Upper lobe of left lung (tissue), 4 donors: ENCODE measurements around the gene CENPF.

Experiments
- EP300 ChIP-seq, 4 donors: sonication (generic); formaldehyde crosslinking; IDR thresholded peaks; one replicate each; pipeline ENCODE4 v1.5.1; 2017; ENCODE audit warnings: antibody characterized with exemption in 4 of 4, control low read depth in 2 of 4
- TF ChIP-seq, protein P1 (sequence below), 6 experiments: fragments of 450-650 bp in 4 of 6; fragments of 200-600 bp in 2 of 6; sonication (generic) in 2 of 6; IDR thresholded peaks; one replicate each; pipeline ENCODE4 v1.5.1; 2016 to 2019; ENCODE audit warnings: antibody characterized with exemption in 6 of 6

- TF ChIP-seq, protein P1, sequence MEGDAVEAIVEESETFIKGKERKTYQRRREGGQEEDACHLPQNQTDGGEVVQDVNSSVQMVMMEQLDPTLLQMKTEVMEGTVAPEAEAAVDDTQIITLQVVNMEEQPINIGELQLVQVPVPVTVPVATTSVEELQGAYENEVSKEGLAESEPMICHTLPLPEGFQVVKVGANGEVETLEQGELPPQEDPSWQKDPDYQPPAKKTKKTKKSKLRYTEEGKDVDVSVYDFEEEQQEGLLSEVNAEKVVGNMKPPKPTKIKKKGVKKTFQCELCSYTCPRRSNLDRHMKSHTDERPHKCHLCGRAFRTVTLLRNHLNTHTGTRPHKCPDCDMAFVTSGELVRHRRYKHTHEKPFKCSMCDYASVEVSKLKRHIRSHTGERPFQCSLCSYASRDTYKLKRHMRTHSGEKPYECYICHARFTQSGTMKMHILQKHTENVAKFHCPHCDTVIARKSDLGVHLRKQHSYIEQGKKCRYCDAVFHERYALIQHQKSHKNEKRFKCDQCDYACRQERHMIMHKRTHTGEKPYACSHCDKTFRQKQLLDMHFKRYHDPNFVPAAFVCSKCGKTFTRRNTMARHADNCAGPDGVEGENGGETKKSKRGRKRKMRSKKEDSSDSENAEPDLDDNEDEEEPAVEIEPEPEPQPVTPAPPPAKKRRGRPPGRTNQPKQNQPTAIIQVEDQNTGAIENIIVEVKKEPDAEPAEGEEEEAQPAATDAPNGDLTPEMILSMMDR (IDR thresholded peaks at IDR 0.05) = no peak
- no peak for TF ChIP-seq EP300 (IDR thresholded peaks at IDR 0.05)
Observed at GRCh38 chr1:214666674-214667073, 63.7 kb downstream of the CENPF start.
